ENCODE measurements around the gene MAST4. TPM values are rescaled to one million over a fixed set of nuclear protein-coding genes. Genes with fewer than 3 reads are reported as not detected.

Gene MAST4
- total RNA-seq, 2 donors from 2014 or later = 41.1 to 64.8 TPM

DNA sequence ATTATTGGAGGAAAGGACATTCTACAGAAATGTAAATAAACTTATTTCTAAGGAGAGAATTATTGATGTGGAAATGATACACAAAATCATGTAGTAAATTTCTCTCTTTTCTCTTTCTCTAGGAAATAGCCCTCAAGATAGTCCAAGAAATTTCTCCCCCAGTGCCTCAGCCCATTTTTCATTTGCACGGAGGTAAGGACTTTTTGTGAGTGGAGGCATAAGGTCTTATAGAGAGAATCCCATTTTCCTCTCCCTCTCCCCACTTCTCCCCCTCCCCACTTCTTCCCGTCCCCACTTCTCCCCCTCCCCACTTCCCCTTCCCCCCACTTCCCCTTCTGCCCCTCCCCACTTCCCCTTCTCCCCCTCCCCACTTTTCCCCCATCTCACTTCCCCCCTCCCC lies 493.8 kb downstream of the MAST4 start:
- intact Hi-C loops (cut with DNase I) = loop anchor here (10.0 kb wide), 2 partner anchors 45 to 85 kb away; no protein-coding TSS in a partner anchor
- no peak for ATAC-seq
- no peak for DNase-seq

DNA sequence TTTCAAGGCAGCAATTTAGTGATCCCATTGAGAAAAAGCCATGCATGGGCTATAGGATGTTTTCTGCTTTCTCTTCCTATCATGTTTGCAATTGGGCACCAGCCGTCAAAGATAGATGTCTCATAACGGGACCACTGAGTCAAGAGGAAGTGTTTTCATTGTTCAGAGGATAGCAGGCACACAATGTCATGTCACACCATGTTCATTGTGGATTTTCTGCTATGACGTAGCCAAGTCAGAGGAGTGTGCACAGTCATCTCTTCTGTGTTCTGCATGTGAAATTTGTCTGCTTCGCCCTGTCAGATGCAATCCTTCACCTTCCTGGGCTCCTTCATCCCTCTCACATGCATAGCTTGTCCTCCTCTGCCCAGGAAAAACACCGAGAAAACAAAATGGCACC lies 494.4 kb downstream of the MAST4 start:
- DNase-seq (no peak), ATAC-seq (no peak)
- intact Hi-C loops (cut with DNase I) = loop anchor here (10.0 kb wide), 2 partner anchors 46 to 86 kb away; no protein-coding TSS in a partner anchor

DNA sequence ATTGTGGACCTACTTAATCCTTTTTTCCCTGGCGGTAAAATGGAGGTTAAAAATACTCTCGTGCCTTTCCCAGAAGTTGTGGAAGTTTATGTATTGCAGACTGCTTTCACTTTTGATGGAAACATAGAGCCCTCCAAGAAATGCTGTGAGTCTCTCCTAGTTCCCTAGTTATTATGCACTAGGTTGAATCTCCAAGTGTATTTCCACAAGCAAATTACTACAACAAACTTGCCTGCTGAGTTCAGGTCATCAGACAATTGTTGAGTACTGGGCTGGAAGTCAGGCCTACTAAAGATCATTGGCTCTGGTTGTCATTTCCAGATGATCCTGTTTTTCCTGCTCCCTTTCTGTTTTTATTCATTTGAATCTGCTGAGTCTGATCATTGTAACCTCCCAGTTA lies 496.3 kb downstream of the MAST4 start:
- intact Hi-C loops (cut with DNase I) = loop anchor here (10.0 kb wide), 2 partner anchors 48 to 88 kb away; no protein-coding TSS in a partner anchor
- DNase-seq (no peak), ATAC-seq (no peak)

DNA sequence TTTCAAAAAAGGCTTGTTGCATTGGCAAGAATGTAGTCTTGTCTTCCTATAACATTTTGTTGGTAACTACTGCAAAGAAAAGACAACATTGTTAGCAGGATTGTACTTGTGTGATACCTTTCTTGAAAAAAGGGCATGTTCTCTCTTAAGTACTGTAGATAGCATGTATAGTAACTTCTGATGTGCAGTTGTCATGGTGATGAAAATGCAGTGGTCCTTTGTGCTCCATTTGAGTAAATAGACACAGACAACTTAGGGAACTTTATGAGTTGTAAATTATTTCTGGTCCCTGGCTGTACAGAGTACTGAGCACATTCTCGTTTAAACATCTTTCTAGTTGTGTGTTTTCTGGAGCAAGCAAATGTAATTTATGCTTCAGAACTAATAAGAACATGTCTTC lies 497.1 kb downstream of the MAST4 start:
- DNase-seq = no peak
- ATAC-seq = no peak
- intact Hi-C loops (cut with DNase I) = loop anchor here (10.0 kb wide), 2 partner anchors 48 to 88 kb away; no protein-coding TSS in a partner anchor

DNA sequence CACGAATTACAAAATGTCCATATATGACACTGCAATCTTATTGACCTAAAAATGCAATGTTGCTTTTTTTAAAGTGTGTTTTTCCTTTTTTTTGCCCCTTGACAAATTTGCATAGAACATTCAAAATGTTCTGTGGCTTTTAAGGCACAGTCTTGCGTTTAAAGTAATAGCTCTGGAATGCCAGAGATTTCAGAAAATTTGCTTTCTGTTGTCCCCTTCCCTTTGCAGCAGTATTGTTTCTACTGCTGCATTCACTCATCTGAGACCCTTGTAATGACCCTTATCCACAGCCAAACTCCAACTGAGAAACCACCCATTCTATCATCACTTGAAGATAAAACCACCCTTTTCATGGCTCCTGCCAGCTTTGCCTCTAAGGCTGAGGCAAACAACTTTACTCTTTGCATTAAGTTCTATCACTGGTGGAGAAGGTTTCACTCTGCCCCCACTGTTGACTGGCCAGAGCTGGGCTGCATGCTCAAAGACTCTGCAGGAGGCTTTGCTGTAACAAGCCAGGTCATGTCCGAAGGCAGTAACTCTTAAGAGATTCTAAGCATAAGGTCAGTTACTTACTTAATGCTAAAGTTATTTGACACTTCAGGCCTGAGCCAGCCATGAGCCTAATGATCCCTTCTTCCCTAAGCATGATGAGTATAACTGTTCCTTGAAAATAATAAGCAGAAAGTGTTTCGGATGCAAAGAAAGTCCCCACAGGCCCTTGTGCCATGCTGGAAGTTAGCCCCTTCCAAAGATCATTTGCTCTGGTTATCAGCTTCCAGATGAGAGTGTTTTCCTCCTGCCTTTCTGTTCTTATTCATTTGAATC lies 498.5 kb downstream of the MAST4 start:
- intact Hi-C loops (cut with DNase I) = loop anchor here (10.0 kb wide), 2 partner anchors 50 to 90 kb away; no protein-coding TSS in a partner anchor
- ATAC-seq = peak; percentile 32 to 78
- no peak for DNase-seq

DNA sequence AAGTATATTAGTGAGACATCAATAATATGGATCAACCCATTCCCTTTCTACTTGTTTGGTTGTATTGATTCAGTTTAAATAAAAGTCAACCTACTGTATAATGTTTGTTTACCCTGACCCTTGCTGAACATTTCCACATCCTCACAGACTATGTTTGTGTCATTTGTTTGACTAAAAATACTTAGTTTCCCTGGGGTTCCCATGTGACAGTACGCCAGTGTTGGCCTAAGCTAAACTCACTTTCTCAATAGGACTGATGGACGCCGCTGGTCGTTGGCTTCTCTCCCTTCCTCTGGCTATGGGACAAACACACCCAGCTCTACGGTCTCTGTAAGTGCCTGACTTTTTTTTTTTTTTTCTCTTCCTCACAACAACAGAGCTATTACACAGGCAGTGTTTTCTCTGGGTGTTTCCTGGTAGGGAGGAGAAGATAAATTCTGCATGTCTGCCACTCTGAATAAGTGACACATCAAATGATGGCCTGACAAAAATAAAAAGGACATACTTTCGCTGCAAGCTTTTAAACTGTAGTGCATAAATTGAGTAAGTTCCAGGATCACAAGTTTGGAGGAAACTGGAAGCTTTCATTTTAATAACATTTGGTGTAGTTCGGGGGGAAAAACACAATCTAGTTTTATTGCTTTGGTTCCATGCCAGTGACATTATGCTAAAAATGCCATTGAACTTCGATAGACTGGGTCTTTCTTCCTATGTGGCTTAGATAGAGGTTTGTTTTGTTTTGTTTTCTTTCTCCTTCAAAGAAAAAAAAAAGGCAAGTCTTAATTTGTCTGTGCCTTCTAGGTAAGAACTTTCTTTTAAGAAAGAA lies 499.4 kb downstream of the MAST4 start:
- peak; percentile 94 to 98 for ATAC-seq
- intact Hi-C loops (cut with DNase I) = loop anchor here (10.0 kb wide), 2 partner anchors 51 to 91 kb away; no protein-coding TSS in a partner anchor
- peak; percentile 78 for DNase-seq

DNA sequence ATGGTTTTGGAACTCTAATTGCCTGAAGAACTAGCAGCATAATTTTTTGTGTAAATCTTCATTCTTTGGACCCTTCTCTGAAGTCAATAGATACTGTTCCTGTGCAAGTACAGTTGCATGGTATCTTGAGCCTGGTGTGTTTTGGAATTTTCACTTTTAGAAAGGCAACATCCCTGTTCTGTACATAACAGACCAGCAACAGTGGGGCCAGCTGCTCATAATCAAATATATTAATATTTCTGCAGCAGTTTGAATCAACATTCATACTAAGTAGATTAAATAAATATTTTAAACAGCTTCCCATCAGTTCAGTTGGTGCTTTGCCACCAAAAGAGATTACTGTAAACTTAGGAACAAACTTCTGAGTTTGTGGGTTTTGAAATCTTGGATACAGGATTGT lies 502.5 kb downstream of the MAST4 start:
- intact Hi-C loops (cut with DNase I) = loop anchor here (10.0 kb wide), 2 partner anchors 54 to 94 kb away; no protein-coding TSS in a partner anchor
- ATAC-seq (no peak), DNase-seq (no peak)

DNA sequence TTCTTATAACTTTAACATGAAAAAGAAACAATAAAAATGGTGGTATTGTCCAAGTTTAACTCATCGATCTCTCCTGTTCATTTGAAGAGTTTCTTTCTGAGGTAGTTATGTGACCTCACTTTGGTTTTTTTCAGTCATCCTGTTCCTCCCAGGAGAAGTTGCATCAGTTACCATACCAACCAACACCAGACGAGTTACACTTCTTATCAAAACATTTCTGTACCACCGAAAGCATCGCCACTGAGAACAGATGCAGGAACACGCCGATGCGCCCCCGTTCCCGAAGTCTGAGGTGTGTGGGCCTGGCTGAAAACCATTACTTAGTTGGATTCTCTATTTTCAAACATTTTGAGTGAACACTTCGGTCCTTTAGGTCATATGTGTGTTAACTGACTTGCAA lies 504.1 kb downstream of the MAST4 start:
- ATAC-seq = no peak
- intact Hi-C loops (cut with DNase I) = no loop called here
- DNase-seq = no peak

DNA sequence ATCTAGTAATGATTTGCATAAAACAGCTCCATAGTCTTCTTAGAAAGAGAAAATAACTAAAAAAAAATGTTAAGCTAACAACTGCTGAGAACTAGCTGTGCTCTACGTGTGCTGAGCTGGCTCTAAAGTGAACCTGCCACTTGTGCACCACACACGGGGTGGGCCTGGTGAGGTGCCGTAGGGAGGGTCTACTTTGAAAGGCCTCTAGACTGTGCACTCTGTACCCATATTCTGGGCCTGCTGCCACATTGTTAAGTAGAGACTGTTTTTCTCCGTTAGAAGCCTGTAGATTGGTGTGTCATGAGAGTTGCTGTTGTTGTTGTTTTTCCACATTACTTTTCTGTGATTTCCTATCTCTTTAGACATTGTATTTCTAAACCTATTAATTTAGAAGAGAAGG lies 506.5 kb downstream of the MAST4 start:
- ATAC-seq = no peak
- intact Hi-C loops (cut with DNase I) = no loop called here
- no peak for DNase-seq

DNA sequence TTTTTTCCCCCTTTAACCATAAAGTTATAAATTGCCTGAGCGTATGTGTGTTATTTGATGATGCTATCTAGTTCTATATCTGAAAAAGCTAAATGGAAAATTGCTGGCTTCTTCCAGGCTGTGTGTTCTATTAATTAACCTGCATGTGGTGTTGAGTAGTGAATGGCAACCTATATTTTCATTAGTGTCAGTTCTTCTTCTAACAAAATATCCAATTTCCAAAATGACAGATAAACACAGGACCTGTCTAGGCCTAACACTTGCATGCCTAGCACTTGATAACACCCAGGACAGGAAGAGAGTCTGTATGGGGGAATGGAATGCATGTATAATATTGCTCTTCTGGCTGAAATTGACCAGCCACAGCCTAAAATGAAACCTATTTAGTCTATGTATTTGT lies 508.7 kb downstream of the MAST4 start:
- ATAC-seq = no peak
- intact Hi-C loops (cut with DNase I) = no loop called here
- DNase-seq = no peak

DNA sequence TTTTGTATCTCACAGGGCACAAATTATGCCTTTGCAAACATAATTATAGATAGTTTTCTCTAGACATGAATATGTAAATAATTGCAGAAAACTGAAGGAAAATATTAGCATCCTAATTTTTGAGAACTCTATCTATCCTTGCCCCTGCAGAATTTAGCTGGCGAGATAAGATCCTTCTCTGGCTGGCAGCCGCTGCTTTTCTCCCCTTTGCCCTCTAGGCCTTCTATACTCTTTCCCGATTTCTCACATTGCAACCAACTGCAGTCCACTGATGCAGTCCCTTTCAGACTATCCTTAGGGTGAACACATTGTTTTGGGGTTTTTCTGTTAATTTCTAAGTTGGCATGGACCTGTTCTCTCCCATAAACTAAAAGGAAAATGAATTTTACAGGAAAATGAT lies 509.1 kb downstream of the MAST4 start:
- intact Hi-C loops (cut with DNase I) = no loop called here
- ATAC-seq = no peak
- no peak for DNase-seq

DNA sequence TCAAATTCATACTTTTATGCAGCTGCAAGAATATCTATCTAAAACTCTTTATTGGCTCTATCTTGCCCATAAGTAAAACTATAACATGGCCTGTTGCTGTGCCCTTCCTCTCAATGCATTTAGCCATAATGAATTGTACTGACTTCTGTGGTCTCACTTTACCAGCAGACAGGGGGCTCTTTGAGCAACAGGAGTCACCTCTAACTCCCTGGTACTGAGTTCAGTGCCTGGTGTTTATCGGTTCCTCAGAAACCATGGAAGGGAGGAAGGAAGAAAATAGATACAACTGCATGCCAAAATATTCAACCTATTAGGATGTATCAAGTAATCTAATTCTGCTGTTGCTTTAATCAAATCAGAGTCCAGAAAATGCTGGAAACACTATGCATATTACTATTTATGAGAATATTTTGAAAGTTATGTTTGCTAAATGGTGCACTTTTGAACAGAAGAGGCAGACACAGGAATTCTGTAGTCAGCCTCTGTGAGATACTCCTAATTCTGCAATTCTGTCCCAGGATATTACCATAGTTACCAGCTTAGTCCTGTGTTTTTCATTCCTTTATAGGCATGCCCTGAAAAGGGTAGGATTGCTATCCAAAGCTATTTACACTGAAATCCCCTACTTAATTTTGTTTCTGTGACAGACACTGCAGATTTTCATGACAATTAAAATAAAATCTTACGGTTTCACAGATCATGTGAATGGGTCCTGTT lies 510.6 kb downstream of the MAST4 start:
- DNase-seq (no peak), ATAC-seq (no peak)
- intact Hi-C loops (cut with DNase I) = no loop called here

DNA sequence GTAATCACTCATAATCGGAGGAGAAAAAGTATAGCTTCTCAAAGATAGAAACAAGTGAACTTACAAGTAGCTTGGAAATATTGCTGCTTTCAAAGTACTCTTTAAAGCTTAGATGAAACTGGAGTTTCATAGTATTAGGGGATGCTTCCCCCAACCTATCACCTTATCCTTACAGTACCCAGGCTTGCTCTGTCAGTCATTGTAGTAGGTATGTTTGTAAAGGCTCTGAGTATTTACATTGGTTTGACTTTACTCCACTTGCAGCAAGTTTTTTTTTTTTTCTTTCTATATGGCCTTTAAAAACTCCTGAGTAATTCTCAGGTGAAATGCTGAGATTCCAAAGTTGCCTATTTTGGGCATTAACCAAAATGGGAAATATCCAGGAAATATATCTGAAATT lies 515.6 kb downstream of the MAST4 start:
- DNase-seq (no peak), ATAC-seq (no peak)
- intact Hi-C loops (cut with DNase I) = no loop called here

DNA sequence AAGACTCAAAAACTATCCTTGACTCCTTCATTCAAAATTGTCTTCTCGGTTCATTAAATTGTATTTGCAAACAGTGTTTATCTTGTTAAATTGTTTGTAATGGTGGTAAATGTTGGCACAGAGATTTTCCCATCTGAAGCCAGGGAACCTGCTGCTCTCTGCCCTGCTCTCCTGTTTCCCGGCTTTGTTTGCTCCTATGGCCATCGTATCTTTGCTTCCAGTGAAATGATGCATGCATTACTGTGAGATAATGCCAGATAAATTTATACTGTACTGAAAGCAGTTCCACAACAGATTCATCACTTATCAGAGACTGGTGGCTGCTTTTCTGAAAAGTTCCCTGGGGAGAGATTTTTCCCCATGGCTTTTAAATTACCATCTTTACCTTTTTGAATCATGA lies 519.1 kb downstream of the MAST4 start:
- ATAC-seq = no peak
- DNase-seq = no peak
- intact Hi-C loops (cut with DNase I) = no loop called here

DNA sequence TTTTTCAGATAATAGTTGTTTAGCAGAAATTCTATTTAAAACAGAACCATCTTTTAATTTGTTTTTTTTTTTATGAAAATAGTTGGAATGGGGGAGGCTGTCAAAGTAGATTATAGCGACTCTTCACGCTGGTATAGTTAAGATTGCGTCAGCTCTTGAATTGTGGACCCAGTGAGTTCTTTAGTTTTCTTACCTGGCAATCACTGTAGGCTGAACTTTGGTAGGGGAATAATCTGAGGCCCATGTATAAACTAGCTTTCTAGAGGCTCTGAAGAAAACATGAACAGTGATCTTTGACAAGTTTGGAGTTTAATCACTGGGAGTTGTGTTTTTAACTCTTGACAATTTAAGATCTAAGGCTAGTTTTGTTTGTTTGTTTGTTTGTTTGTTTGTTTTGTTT lies 519.6 kb downstream of the MAST4 start:
- DNase-seq = no peak
- ATAC-seq = no peak
- intact Hi-C loops (cut with DNase I) = no loop called here

DNA sequence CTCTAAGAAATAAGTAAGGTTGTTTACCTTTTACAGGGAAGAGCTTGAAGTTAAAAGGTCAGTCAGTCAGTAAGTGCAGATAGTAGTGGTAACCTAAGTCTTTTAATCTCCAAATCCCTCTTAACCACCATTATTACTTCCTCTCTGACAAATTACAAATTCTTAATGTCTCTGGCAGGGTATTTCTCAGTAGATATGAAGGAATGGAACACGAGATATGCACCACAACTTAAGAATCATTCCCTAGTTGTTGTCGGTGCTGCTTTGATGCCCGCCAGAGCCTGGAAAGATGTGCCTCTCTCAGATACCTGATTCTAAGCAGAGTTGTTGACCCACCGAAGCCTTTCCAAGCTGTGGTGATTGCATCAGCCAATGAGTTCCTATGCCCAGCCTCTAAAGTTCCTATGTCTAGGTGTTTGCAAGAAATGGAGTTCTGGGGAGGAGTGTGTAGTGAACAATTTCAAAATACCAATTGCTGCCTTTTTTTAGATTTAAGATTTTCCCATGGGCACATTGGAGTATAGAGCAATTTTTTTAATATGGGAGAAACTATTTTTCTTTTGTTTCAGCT lies 521.9 kb downstream of the MAST4 start:
- ATAC-seq (no peak), DNase-seq (no peak)
- intact Hi-C loops (cut with DNase I) = no loop called here

DNA sequence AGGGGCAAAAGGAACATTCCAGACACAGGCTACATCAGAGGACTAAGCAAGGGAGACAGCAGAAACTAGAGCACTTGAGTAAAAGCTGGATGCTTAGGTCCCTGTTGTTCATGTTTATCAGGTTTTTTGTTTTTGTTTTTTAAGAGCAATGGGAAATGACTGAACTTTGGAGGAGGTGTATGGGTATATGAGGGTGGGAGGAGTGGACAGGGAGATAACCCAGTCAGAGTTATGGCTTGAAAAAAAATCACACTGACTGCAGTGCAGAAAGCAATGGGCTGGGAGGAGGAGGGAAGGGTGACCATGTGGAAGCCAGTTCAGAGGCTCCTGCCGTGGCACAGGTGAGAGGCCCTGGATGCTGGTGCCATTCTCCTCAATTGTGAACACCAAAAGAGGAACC lies 522.8 kb downstream of the MAST4 start:
- DNase-seq = no peak
- intact Hi-C loops (cut with DNase I) = no loop called here
- ATAC-seq = no peak

DNA sequence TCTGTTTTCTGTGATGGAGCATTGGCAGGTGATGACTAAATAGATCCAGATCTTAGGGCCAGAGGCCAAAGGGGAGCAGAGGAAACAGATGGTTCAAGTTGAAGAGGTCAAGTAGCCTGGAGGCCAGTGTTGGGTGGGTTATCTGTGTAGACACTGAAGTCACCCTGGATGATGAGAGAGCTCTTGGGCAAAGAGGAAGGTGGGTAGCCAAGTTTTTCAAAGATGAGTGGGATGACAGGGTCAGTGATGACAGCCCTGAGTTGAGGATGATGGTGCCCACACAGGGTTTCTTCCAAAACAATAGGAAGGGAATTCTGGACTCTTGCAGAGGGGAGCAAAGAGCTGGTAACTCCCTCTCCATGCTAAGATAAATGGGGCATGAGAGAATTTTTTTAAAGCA lies 523.8 kb downstream of the MAST4 start:
- intact Hi-C loops (cut with DNase I) = no loop called here
- no peak for DNase-seq
- peak; percentile 77 to 88 for ATAC-seq

DNA sequence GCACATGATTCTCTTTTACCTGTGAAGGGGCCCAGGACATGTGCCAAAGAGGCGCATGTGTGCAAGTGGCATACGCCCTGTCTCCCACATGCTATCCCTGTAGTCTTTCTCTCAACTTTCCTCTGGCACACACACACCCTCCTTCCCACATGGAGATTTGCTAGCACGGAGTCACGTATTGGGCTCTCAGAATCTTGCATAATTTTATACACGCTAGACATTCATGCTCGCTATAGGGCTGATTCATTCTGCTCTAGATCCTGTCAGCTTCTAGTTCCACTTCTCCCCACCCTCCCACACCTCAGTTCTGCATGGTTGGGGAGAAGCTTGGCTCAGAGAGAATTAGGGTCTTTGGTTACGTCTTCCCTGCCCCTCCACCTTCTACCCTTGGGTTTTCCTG lies 527.6 kb downstream of the MAST4 start:
- no peak for DNase-seq
- intact Hi-C loops (cut with DNase I) = no loop called here
- ATAC-seq = no peak

All from left cardiac atrium (tissue), 4 donors.